Occipital lobe (tissue), 2 donors: Measurements from ENCODE around the gene WNT7B. TPM values are rescaled to one million over a fixed set of nuclear protein-coding genes. Genes with fewer than 3 reads are reported as not detected.

Experiments
- DNase-seq: peaks from one replicate; lab custom pipeline; 2025; lab: John Stamatoyannopoulos, UW
- total RNA-seq: library from RNA; depleted of rRNA; stranded (reverse); fragments of >200 nt; gene quantifications from one replicate; pipeline ENCODE4 v1.2.3, GENCODE V29; 2014

WNT7B gene
- total RNA-seq, 1 donor from 2014 or later, result 6.6 TPM

DNA sequence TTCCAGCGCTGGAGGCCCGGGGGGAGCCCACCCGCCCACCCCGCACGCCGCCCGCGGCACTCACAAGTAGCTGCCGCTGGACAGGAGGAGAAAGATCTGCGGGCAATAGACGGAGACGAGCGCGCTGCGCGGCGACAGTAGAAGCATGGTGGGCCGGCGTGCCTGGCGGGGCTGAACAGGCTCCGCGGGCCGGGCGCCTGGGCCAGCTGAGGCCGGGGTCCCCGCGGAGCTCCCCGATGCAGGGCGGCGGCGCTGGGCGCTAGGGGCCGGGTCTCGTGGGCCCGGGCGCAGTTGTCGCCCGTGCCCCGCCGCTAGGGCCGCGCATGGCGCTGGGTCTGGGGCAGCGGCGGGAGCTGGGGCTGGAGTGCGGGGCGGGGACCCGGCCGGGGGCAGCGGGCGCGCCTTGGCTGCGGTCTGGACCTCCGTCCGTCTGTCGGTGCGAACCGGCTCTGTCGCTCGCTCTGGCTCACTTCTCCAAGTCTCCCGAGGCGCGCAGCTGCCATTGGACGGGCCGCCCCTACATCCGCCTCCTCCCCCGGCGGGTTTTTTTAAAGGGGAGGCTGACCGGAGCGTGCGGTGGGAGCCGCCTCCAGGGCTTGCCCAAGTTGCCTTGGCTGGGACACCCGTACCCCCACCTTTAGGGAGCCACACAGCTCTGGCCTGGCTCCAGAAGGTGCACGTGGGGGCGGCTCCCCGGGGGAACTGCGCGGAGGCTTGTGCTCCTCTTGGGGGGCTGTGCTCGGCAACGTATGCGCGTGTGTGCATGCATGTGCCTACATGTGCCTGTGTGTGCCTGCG lies 4.7 kb downstream of the WNT7B start:
- DNase-seq, result no peak

DNA sequence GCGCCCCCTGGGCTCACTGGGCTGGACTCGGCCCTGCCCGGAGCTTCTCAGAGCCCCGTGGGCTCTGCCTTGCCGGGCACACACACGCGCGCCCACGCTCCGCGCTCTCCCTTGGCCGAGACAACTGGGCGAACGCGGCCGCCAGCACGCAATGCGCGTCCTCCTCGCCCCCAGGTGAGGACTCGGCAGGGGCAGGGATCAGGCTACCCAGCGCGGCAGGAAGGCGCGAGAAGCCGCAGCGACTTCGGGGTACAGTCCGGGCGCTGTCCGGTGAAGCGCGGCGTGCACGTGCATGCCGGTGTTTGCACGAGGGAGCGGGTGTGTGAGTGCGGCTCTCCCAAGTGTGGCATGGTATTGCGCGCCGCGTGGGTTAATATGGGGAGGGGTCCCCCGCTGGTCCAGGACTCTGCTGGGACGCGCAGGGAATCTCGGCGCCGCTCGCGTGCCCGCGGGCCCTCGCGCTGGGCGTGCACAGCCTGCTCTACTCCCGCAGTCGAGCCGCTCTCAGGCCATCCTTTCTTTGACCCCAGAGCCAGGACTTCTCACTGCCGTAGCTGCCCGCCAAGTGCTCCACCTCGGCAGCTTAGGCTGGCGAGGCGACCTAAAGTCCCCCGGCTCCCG lies 5.4 kb downstream of the WNT7B start:
- DNase-seq, result no peak

DNA sequence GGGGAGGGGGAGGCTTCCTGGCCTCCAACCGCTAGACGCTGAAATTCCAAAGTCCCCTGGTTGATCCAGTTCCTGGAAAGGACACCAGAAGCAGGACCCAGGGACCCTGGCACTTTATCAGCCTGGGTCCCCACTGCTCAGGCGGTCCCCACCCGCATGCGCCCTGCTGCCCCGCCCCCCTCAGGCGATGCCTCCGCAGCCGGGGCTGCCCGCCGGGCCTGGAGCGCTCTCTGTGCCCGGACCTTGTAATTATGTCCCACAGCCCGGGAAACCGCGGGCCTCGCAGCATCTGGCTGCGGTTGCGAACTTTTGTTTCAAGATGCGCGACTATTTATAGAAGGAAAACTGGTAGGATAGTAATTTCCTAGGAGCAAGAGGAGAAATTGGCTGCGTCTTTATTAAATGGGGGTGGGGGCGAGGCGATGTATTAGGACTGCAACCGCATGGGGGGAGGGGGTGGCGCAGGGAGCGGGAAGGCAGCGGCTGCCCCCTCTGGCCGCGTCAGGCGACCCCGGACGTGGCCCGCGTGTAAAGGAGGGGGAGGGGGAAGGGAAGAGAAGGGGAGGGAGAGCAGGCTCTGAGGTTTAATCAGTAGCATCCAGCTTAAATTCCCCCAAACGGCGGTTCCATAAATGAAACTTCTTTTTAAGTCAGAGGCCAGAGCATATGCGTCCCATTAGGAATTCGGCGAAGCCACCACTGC lies 6.1 kb downstream of the WNT7B start:
- no peak for DNase-seq

GRCh38 chr22:45969801-45970470 lies 7.0 kb downstream of the WNT7B start:
- DNase-seq, result no peak

DNA sequence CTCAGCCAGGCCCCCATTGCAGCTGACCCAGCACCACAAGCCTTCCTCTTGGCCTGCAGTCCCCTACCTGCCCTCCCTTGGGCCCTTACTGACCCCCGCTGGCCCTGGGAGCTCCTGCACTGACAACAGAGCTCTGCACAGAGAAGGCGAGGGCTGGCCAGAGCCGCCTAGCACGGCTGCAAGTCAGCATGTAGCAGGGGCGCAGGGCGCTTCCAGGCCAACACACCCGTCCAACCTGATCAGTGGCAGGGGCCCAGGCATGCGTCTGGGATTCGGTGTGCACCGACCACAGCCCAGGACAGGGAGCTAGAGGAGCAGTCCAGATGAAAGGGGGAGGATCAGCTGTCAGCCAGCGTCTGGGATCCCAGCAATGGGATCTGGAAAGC lies 7.6 kb downstream of the WNT7B start:
- no peak for DNase-seq

- DNase-seq, result no peak
Observed at GRCh38 chr22:45968751-45969413, 8.1 kb downstream of the WNT7B start.

GRCh38 chr22:45968003-45968650 lies 8.8 kb downstream of the WNT7B start:
- no peak for DNase-seq

DNA sequence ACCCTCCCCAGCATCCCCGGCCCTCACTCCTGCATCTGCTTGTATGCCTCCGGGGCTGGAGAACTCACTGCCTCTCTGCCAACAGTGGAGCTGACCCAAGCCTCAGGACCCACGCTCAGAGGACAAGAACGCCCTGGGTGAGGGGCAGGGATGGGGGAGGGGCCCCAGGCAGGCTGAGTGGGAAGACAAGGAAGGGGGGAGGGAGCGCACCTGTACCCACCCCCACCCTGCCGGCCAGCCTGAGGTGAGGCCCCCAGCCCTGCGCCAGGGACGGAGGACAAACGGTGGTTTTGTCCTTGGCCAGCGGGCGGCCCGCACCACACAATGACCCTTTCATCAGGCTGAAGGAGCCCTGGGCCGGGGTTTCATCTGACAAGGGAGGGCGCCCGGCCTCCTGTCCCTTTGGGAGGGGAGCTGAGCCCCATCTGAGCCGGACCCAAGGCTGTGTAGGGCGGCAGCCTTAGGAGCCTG lies 10.0 kb downstream of the WNT7B start:
- DNase-seq, result no peak

DNA sequence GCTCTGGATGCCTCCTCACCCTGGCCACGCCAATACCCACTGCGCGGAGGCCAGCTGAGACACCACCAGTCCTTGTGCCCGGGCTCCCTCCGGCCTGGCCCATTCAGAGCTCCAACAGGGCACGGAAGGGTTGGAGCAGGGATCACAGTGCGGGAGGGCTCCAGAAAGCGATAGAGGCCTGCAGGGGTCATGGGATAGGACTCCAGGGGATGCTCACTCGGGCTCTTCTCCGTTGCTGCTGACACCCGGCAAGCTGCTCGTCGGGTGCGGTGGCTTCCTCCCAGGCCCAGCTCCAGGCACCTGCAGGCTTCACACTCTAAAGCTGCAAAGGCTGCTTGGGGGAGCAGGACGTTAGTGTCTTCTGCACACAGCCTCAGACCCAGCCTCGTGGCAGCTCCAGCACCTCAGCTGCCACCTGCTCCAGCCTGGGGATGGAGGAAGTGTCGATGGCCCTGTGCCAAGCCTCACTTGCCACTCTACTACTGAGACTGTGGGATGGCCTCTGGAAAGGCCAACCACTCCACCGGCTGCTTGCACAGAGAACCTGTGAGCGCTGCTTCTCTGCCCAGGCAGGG lies 10.6 kb downstream of the WNT7B start:
- DNase-seq, result no peak

- DNase-seq, result no peak
Observed at GRCh38 chr22:45965563-45965962, 11.4 kb downstream of the WNT7B start.

DNA sequence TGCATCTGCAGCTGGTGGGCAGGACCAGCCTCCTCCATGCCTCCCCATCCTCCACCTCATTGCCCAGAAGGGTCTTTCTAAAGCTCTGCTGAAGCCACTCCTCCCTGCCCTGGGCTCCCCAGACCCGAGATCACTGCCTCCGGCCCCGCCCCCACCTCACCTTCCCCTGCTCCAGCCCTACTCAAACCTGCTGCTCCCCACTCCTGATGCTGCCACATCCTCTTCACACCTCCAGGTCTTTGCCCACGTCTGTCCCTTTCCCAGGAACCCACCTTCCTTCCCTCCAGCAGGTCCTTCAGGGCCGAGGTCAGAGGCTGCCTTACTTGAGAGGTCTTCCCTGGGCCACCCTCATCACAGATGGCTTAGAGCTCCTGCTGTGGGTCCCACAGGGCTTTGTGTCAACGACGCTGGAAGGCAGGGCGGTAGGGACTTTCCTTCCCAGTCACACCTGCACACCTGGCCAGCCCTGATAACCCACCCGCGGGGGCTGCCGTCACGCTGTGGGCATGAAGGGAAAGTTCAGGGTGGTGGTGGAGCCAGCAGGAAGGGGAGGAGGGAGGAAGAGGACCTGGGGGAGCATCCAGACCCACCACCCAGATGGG lies 11.9 kb downstream of the WNT7B start:
- no peak for DNase-seq

DNA sequence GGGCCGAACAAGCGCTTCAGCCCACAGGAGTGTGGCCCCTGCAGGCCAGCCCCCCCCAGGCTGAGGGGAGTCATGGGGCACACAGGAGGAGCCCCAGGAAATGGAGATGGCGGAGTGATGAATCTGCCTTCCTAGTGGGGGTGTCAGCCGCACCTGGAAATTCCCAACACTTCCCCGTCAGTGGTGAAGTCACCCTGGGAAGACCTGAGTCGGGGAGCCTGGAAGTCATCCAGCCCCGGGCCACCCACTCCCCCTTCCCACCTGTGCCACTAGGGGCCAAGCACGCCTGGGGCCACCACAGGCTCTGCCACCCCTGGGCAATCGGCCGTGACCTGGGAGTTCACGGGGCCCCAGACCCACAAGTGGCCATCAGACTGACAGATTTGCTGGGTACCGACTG lies 12.6 kb downstream of the WNT7B start:
- no peak for DNase-seq

- no peak for DNase-seq
Observed at GRCh38 chr22:45963821-45964220, 13.1 kb downstream of the WNT7B start.

GRCh38 chr22:45962756-45963324 lies 14.1 kb downstream of the WNT7B start:
- DNase-seq, result no peak

GRCh38 chr22:45962434-45962718 lies 14.6 kb downstream of the WNT7B start:
- no peak for DNase-seq

DNA sequence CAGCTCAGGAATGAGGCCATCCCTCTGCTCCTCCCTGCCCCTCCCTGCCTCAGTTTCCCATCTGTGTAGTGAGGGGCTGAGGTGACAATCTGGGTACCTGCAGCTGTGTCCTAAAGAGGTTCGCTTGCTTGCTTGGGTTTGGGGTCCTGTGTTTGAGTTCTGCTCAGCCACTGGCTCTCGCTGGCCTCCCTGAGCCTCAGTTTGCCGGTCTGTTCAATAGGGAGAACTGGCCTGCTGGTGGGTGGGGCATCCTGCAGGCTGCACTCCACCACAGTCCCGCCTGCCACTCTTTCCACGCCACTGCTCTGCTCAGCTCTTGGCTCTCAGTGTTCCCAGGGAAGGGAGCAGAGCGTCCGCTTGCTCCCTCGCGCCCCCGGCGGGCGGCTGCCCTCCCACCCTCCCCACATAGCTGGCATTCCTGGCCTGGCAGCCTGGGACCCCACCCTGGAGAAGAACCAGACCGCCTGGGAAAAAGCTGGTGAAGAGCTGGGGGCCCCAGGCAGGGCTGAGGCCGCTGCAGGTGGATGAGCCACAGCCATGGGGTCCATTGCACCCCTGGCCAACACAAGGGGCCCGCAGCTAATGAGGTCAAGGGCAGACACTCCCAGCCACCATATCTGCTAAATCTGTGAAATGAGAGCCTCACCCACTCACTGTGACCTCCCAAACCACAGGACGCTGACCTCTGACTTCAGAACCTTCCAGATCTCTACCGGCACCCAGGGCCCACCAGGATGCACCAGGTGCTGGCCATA lies 15.1 kb downstream of the WNT7B start:
- no peak for DNase-seq

DNA sequence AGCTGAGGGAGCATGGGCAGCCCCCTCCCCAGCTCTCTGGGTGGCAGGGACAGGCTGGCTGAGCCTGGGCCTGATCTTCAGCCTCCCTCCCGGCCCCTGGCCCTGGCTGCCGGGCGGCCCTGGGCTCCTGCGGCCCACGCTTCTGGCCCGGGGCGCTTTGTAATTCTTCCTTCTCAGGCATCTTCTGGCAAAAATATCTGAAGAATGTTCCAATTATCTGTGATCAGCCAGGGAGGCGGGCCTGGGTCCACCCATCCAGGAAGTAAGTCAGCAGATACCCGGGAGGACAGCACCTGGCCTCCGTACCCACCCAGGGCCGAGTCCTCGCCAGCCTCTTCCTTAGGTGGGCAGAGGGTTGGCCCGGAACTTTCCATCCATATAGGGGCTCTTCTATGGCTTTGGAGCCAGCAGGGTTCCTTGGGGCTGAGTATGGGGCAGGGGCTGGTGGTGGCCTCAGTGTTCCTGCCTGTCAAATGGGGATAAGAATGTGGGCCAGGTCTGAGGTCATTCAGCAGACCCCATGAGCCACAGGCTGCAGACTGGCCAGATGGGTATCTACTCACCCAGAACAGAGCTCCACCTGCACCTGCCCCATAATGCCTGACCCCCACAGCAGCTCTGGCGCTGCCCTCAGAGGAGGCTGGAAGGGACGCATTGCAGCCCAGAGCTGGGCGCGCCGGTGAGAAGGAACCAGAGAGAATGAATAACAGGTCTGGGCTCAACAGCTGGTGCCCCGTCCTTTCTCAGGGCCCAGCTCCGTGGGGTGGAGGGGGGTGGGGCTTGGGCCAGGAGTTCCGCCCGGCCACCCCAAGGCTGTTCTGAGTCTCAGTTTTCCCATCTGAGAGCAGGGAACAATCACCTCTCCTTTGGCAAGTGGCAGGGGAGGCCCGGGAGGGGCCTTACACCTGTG lies 16.2 kb downstream of the WNT7B start:
- no peak for DNase-seq
